ENCODE measurements around the gene CFAP74. TPM values are rescaled to one million over a fixed set of nuclear protein-coding genes. Genes with fewer than 3 reads are reported as not detected.
A peak's percentile ranks its signal among the peaks of the same experiment; 100 is the strongest.

CFAP74 gene
- total RNA-seq, 1 donor from 2014 or later, result 0.83 TPM

GRCh38 chr1:1967879-1968278 is 35.7 kb downstream of the CFAP74 start:
- no peak for DNase-seq (ENCODE audit: low spot score)

- no peak for DNase-seq (ENCODE audit: low spot score)
These were observed 36.4 kb downstream of the CFAP74 start for GRCh38 chr1:1967151-1967550.

- no peak for DNase-seq (ENCODE audit: low spot score)
These were observed 37.4 kb downstream of the CFAP74 start for GRCh38 chr1:1966071-1966740.

- DNase-seq (ENCODE audit: low spot score), result no peak
These were observed 38.0 kb downstream of the CFAP74 start for GRCh38 chr1:1965546-1965945.

GRCh38 chr1:1964811-1965210 is 38.8 kb downstream of the CFAP74 start:
- no peak for DNase-seq (ENCODE audit: low spot score)

- DNase-seq (ENCODE audit: low spot score), result no peak
These were observed 40.0 kb downstream of the CFAP74 start for GRCh38 chr1:1963570-1963969.

GRCh38 chr1:1962752-1963151 is 40.8 kb downstream of the CFAP74 start:
- no peak for DNase-seq (ENCODE audit: low spot score)

GRCh38 chr1:1960480-1961196 is 42.9 kb downstream of the CFAP74 start:
- DNase-seq (ENCODE audit: low spot score), result no peak

- peak; percentile 75 for DNase-seq (ENCODE audit: low spot score)
These were observed 43.6 kb downstream of the CFAP74 start for GRCh38 chr1:1959840-1960479.

- DNase-seq (ENCODE audit: low spot score), result no peak
These were observed 44.1 kb downstream of the CFAP74 start for GRCh38 chr1:1959459-1959839.

GRCh38 chr1:1958071-1958541 is 45.5 kb downstream of the CFAP74 start:
- DNase-seq (ENCODE audit: low spot score), result no peak

- DNase-seq (ENCODE audit: low spot score), result no peak
These were observed 46.0 kb downstream of the CFAP74 start for GRCh38 chr1:1957533-1957961.

GRCh38 chr1:1956586-1957532 is 46.7 kb downstream of the CFAP74 start:
- no peak for DNase-seq (ENCODE audit: low spot score)

- no peak for DNase-seq (ENCODE audit: low spot score)
These were observed 47.5 kb downstream of the CFAP74 start for GRCh38 chr1:1956101-1956500.

- DNase-seq (ENCODE audit: low spot score), result no peak
These were observed 47.9 kb downstream of the CFAP74 start for GRCh38 chr1:1955621-1956094.

GRCh38 chr1:1954831-1955441 is 48.6 kb downstream of the CFAP74 start:
- DNase-seq (ENCODE audit: low spot score), result no peak

GRCh38 chr1:1954015-1954414 is 49.6 kb downstream of the CFAP74 start:
- DNase-seq (ENCODE audit: low spot score), result no peak

- no peak for DNase-seq (ENCODE audit: low spot score)
These were observed 52.6 kb downstream of the CFAP74 start for GRCh38 chr1:1950940-1951339.

GRCh38 chr1:1948783-1949182 is 54.8 kb downstream of the CFAP74 start:
- no peak for DNase-seq (ENCODE audit: low spot score)

GRCh38 chr1:1947493-1947892 is 56.1 kb downstream of the CFAP74 start:
- DNase-seq (ENCODE audit: low spot score), result no peak

- DNase-seq (ENCODE audit: low spot score), result no peak
These were observed 57.0 kb downstream of the CFAP74 start for GRCh38 chr1:1946540-1946939.
